ENCODE measurements around the gene SLC41A1. TPM values are rescaled to one million over a fixed set of nuclear protein-coding genes. Genes with fewer than 3 reads are reported as not detected.

SLC41A1 gene
- total RNA-seq, 1 donor from 2014 or later = 29.5 TPM

DNA sequence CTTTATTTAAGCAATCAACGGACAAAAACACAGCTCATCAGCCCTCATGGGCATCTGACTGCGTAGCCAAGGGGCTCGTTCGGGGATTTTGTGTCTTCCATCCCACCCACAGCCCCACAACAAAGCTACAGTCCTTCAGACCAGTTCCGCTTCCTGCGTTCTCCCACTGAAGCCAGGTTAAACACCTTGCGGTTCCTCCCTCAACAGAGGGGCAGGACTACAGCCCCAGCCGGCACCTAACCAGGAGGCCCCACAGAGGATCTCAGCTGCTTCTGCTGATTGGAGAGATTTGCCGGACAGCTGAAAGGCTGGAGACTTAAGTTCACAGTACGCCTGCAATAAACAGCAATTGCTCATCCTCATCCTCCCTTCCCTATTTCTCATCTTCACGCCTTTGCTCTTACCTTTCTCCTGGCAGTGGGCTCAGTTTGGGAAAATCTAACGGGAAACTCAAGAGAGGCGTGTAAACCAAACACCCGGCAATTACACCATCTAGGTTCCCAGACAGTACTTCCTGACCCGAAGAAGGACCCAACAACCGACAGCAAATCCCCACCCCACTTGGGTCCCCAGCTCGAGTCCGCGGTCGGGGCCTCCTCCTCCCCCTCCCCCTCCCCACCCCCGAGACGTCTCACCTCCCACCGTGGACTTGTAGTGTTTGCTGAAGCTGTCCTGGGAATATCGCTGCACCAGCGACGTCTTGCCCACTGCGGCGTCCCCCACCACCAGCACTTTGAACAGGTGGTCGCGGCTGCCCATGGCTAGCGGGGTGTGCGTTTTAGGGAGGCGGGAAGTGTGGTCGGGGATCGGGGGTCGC, 38.6 kb downstream of the SLC41A1 start:
- no peak for DNase-seq (ENCODE audit: extremely low spot score, unreplicated experiment)

DNA sequence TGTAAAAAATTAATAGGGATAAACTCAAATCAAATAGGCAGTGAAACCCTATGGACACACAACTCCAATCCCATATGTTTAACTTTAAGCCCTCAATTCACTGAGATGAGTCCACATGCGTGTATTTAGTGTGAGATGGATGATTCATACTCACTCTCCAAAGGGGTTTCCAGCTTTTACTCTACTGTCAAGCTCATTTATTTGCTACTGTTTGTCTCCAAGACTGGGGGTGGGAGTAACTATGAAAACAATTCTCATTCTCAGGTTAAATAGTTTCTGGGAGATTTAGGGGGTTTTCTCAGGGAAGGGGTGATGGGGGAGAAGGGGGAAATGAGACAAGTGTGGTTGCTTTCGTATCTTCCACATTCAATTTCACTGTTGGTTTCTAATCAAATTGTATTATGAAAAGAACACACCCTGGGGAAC, 40.4 kb downstream of the SLC41A1 start:
- no peak overlapping the region for H3K4me3 Mint-ChIP-seq (ENCODE audit: unreplicated experiment)
- peaks cover 30% of the 10 kb centered on the region for H3K36me3 Mint-ChIP-seq (ENCODE audit: unreplicated experiment)
- H3K27me3 Mint-ChIP-seq (ENCODE audit: unreplicated experiment) = no peaks in the 10 kb centered on the region
- no peaks in the 10 kb centered on the region for H3K9me3 Mint-ChIP-seq (ENCODE audit: unreplicated experiment)
- peaks cover 31% of the 10 kb centered on the region for H3K4me1 Mint-ChIP-seq (ENCODE audit: unreplicated experiment)
- no peak overlapping the region for H3K27ac Mint-ChIP-seq (ENCODE audit: unreplicated experiment)
- no peak for DNase-seq (ENCODE audit: extremely low spot score, unreplicated experiment)
- TF ChIP-seq, protein P1, sequence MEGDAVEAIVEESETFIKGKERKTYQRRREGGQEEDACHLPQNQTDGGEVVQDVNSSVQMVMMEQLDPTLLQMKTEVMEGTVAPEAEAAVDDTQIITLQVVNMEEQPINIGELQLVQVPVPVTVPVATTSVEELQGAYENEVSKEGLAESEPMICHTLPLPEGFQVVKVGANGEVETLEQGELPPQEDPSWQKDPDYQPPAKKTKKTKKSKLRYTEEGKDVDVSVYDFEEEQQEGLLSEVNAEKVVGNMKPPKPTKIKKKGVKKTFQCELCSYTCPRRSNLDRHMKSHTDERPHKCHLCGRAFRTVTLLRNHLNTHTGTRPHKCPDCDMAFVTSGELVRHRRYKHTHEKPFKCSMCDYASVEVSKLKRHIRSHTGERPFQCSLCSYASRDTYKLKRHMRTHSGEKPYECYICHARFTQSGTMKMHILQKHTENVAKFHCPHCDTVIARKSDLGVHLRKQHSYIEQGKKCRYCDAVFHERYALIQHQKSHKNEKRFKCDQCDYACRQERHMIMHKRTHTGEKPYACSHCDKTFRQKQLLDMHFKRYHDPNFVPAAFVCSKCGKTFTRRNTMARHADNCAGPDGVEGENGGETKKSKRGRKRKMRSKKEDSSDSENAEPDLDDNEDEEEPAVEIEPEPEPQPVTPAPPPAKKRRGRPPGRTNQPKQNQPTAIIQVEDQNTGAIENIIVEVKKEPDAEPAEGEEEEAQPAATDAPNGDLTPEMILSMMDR (IDR thresholded peaks at IDR 0.05) = no peak

More for the DNA sequence above, 38.6 kb downstream of the SLC41A1 start:
- H3K36me3 Mint-ChIP-seq (ENCODE audit: unreplicated experiment) = peaks cover 25% of the 10 kb centered on the region
- H3K4me1 Mint-ChIP-seq (ENCODE audit: unreplicated experiment) = peaks cover 30% of the 10 kb centered on the region
- H3K9me3 Mint-ChIP-seq (ENCODE audit: unreplicated experiment) = no peaks in the 10 kb centered on the region
- peak overlapping the region; percentile 88 for H3K4me3 Mint-ChIP-seq (ENCODE audit: unreplicated experiment)
- peak overlapping the region; percentile 58 for H3K27ac Mint-ChIP-seq (ENCODE audit: unreplicated experiment)
- peaks cover 11% of the 10 kb centered on the region for H3K27me3 Mint-ChIP-seq (ENCODE audit: unreplicated experiment)
- TF ChIP-seq, protein P1 (IDR thresholded peaks at IDR 0.05) = no peak

DNA sequence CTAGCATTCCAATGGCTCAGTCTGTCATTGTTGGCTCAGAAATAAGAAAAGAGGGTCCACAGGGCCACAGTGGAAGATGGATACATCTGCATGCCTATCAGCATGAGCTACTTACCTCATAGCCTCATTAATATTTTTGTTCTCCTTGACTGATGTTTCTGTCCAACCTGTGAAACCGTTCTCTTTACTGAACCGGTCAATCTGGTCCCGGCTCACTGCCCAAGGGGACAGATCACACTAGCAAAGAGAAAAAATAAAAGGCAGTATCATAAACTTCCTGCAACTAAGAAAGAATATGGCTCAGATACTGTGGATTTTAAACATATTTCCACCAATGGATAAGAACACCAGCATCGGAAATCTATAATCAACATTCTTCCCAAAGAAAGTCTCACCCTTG, 42.4 kb downstream of the SLC41A1 start:
- H3K9me3 Mint-ChIP-seq (ENCODE audit: unreplicated experiment) = no peaks in the 10 kb centered on the region
- no peak overlapping the region for H3K4me3 Mint-ChIP-seq (ENCODE audit: unreplicated experiment)
- DNase-seq (ENCODE audit: extremely low spot score, unreplicated experiment) = no peak
- no peaks in the 10 kb centered on the region for H3K27me3 Mint-ChIP-seq (ENCODE audit: unreplicated experiment)
- TF ChIP-seq, protein P1 (IDR thresholded peaks at IDR 0.05) = no peak
- H3K36me3 Mint-ChIP-seq (ENCODE audit: unreplicated experiment) = peaks cover 30% of the 10 kb centered on the region
- no peak overlapping the region for H3K27ac Mint-ChIP-seq (ENCODE audit: unreplicated experiment)
- H3K4me1 Mint-ChIP-seq (ENCODE audit: unreplicated experiment) = peaks cover 25% of the 10 kb centered on the region

- no peak overlapping the region for H3K4me3 Mint-ChIP-seq (ENCODE audit: unreplicated experiment)
- H3K36me3 Mint-ChIP-seq (ENCODE audit: unreplicated experiment) = peaks cover 30% of the 10 kb centered on the region
- no peaks in the 10 kb centered on the region for H3K27me3 Mint-ChIP-seq (ENCODE audit: unreplicated experiment)
- H3K4me1 Mint-ChIP-seq (ENCODE audit: unreplicated experiment) = peaks cover 20% of the 10 kb centered on the region
- DNase-seq (ENCODE audit: extremely low spot score, unreplicated experiment) = no peak
- TF ChIP-seq, protein P1 (IDR thresholded peaks at IDR 0.05) = no peak
- H3K9me3 Mint-ChIP-seq (ENCODE audit: unreplicated experiment) = no peaks in the 10 kb centered on the region
- no peak overlapping the region for H3K27ac Mint-ChIP-seq (ENCODE audit: unreplicated experiment)
Observed at GRCh38 chr1:205769641-205770365, 43.2 kb downstream of the SLC41A1 start.

GRCh38 chr1:205767248-205767647, 45.8 kb downstream of the SLC41A1 start:
- no peak for DNase-seq (ENCODE audit: extremely low spot score, unreplicated experiment)

More at GRCh38 chr1:205767248-205767647, 45.8 kb downstream of the SLC41A1 start:
- Mint-ChIP-seq H3K4me3 (ENCODE audit: unreplicated experiment) (no peak overlapping the region), H3K9me3 (ENCODE audit: unreplicated experiment) (no peaks in the 10 kb centered on the region), H3K27me3 (ENCODE audit: unreplicated experiment) (no peaks in the 10 kb centered on the region), H3K27ac (ENCODE audit: unreplicated experiment) (no peak overlapping the region), H3K36me3 (ENCODE audit: unreplicated experiment) (peaks cover 26% of the 10 kb centered on the region), H3K4me1 (ENCODE audit: unreplicated experiment) (peaks cover 7% of the 10 kb centered on the region)
- TF ChIP-seq, protein P1 (IDR thresholded peaks at IDR 0.05) = no peak

Data from osteocyte (in vitro differentiated cells).